DOHH2 (cell line): ENCODE results near the gene PAK1.

Experiments
- H3F3A ChIP-seq: fragments of 200-600 bp; sonication (generic), shearing (Covaris generic); 2 replicates; pipeline ENCODE4 v1.6.0; 2016; ENCODE audit warnings: antibody characterized with exemption, mild to moderate bottlenecking; ENCODE audit not compliant: control insufficient read depth, insufficient read depth
- H3K27ac ChIP-seq: fragments of 200-600 bp; sonication (generic); 2 replicates; pipeline ENCODE4 v1.5.1; 2014; ENCODE audit warnings: low read depth, mild to moderate bottlenecking, low read length, moderate library complexity
- H3K27me3 ChIP-seq: fragments of 200-600 bp; sonication (generic); 2 replicates; pipeline ENCODE4 v1.6.1; 2014; ENCODE audit warnings: mild to moderate bottlenecking, low read length, mixed read lengths; ENCODE audit not compliant: control insufficient read depth
- H3K36me3 ChIP-seq: fragments of 200-600 bp; sonication (generic); 2 replicates; pipeline ENCODE4 v1.6.1; 2014; ENCODE audit warnings: mild to moderate bottlenecking, low read length, moderate library complexity, mixed read lengths; ENCODE audit not compliant: control insufficient read depth
- H3K4me1 ChIP-seq: fragments of 200-600 bp; sonication (generic); 2 replicates; pipeline ENCODE4 v1.6.1; 2014; ENCODE audit warnings: mild to moderate bottlenecking, low read length, mixed read lengths; ENCODE audit not compliant: control insufficient read depth
- H3K4me2 ChIP-seq: fragments of 200-600 bp; sonication (generic); 2 replicates; pipeline ENCODE4 v1.6.0; 2014; ENCODE audit warnings: mild to moderate bottlenecking, low read length, moderate library complexity
- H3K4me3 ChIP-seq: fragments of 200-600 bp; sonication (generic); 2 replicates; pipeline ENCODE4 v1.5.1; 2014; ENCODE audit warnings: mild to moderate bottlenecking, low read length, mixed read lengths
- H3K79me2 ChIP-seq: fragments of 200-600 bp; sonication (generic); 2 replicates; pipeline ENCODE4 v1.6.1; 2014; ENCODE audit warnings: mild to moderate bottlenecking, low read length, mixed read lengths; ENCODE audit not compliant: control insufficient read depth
- H3K9me2 ChIP-seq: fragments of 200-600 bp; sonication (generic); replicated peaks from 2 replicates; pipeline ENCODE4 v1.6.1; 2014; ENCODE audit warnings: mild to moderate bottlenecking, low read length, mixed read lengths; ENCODE audit not compliant: control insufficient read depth
- H3K9me3 ChIP-seq: fragments of 200-600 bp; sonication (generic); 2 replicates; pipeline ENCODE4 v1.6.1; 2014; ENCODE audit warnings: antibody characterized with exemption, low read length, mixed read lengths; ENCODE audit not compliant: control insufficient read depth, insufficient read depth
- H4K20me1 ChIP-seq: fragments of 200-600 bp; sonication (generic); 2 replicates; pipeline ENCODE4 v1.6.0; 2014; ENCODE audit warnings: low read depth, mild to moderate bottlenecking, antibody characterized with exemption, low read length, moderate library complexity; ENCODE audit not compliant: control insufficient read depth, insufficient read depth
- CTCF ChIP-seq: fragments of 200-600 bp; sonication (generic); IDR thresholded peaks from one replicate; pipeline ENCODE4 v1.5.1; 2014; ENCODE audit warnings: antibody characterized with exemption, mild to moderate bottlenecking, low read depth, low read length; ENCODE audit not compliant: poor library complexity, severe bottlenecking
- EZH2phosphoT487 ChIP-seq: fragments of 200-600 bp; sonication (generic); IDR thresholded peaks from 2 replicates; pipeline ENCODE4 v1.6.1; 2017; ENCODE audit warnings: borderline replicate concordance, mild to moderate bottlenecking, antibody characterized with exemption, low read length, moderate library complexity, mixed read lengths

Gene PAK1

GRCh38 chr11:77455740-77456139 is 18.2 kb downstream of the PAK1 start:
- H3K4me3 ChIP-seq, result no peak overlapping the region
- H3K9me2 ChIP-seq, result no peaks in the 10 kb centered on the region
- H3K79me2 ChIP-seq, result no peaks in the 10 kb centered on the region
- no peaks in the 10 kb centered on the region for H3K36me3 ChIP-seq
- no peaks in the 10 kb centered on the region for H4K20me1 ChIP-seq
- peaks cover 16% of the 10 kb centered on the region for H3K27me3 ChIP-seq
- no peak overlapping the region for H3K27ac ChIP-seq
- no peak overlapping the region for H3K4me2 ChIP-seq
- H3K9me3 ChIP-seq, result no peaks in the 10 kb centered on the region
- no peaks in the 10 kb centered on the region for H3K4me1 ChIP-seq
- TF ChIP-seq CTCF (no peak), EZH2phosphoT487 (no peak)
- H3F3A ChIP-seq, result no peaks in the 10 kb centered on the region

- Histone ChIP-seq H3K4me3 (no peak overlapping the region), H3K27me3 (peaks cover 15% of the 10 kb centered on the region), H3K27ac (no peak overlapping the region), H3F3A (no peaks in the 10 kb centered on the region), H3K79me2 (no peaks in the 10 kb centered on the region), H3K9me3 (no peaks in the 10 kb centered on the region), H4K20me1 (no peaks in the 10 kb centered on the region), H3K36me3 (no peaks in the 10 kb centered on the region), H3K4me1 (no peaks in the 10 kb centered on the region), H3K9me2 (no peaks in the 10 kb centered on the region), H3K4me2 (no peak overlapping the region)
- TF ChIP-seq EZH2phosphoT487 (no peak), CTCF (no peak)
These were observed 18.8 kb downstream of the PAK1 start for GRCh38 chr11:77454867-77455655.

- H3K27me3 ChIP-seq, result peaks cover 11% of the 10 kb centered on the region
- H3K4me1 ChIP-seq, result no peaks in the 10 kb centered on the region
These were observed 23.7 kb downstream of the PAK1 start for GRCh38 chr11:77450227-77450626.

More at GRCh38 chr11:77450227-77450626, 23.7 kb downstream of the PAK1 start:
- H3K79me2 ChIP-seq, result no peaks in the 10 kb centered on the region
- no peak overlapping the region for H3K4me2 ChIP-seq
- H3K9me3 ChIP-seq, result no peaks in the 10 kb centered on the region
- H3F3A ChIP-seq, result no peaks in the 10 kb centered on the region
- H4K20me1 ChIP-seq, result no peaks in the 10 kb centered on the region
- H3K4me3 ChIP-seq, result no peak overlapping the region
- H3K9me2 ChIP-seq, result no peaks in the 10 kb centered on the region
- TF ChIP-seq CTCF, result no peak
- TF ChIP-seq EZH2phosphoT487, result no peak
- no peaks in the 10 kb centered on the region for H3K36me3 ChIP-seq
- no peak overlapping the region for H3K27ac ChIP-seq
